Parathyroid adenoma (tissue), 2 donors: ENCODE results near the gene RHOG.
"Not testable (repeated sequence)": the region's sequence is repeated elsewhere in the genome, so short reads cannot be mapped to it uniquely, and the experiment has no call there.

Experiments used
- H2AFZ ChIP-seq: fragments of 300-600 bp; sonication (generic); one replicate; pipeline ENCODE4 v1.7.0; 2017; ENCODE audit warnings: antibody characterized with exemption, mild to moderate bottlenecking
- H3K27ac ChIP-seq: fragments of 300-600 bp; sonication (generic); one replicate; pipeline ENCODE4 v1.7.0; 2017
- H3K27me3 ChIP-seq: fragments of 300-600 bp; sonication (generic); one replicate; pipeline ENCODE4 v1.7.0; 2017; ENCODE audit warnings: low read length; ENCODE audit not compliant: control insufficient read depth, insufficient read depth
- H3K36me3 ChIP-seq: fragments of 300-600 bp; sonication (generic); one replicate; pipeline ENCODE4 v1.7.0; 2017; ENCODE audit warnings: low read length; ENCODE audit not compliant: control insufficient read depth, insufficient read depth
- H3K4me1 ChIP-seq: fragments of 300-600 bp; sonication (generic); one replicate; pipeline ENCODE4 v1.7.0; 2017; ENCODE audit warnings: control low read depth
- H3K4me2 ChIP-seq: fragments of 300-600 bp; sonication (generic); one replicate; pipeline ENCODE4 v1.7.0; 2017; ENCODE audit warnings: low read length
- H3K4me3 ChIP-seq: fragments of 300-600 bp; sonication (generic); one replicate; pipeline ENCODE4 v1.7.0; 2017; ENCODE audit warnings: low read depth, low read length
- H3K79me2 ChIP-seq: fragments of 300-600 bp; sonication (generic); one replicate; pipeline ENCODE4 v1.7.0; 2017; ENCODE audit warnings: control low read depth
- H3K9ac ChIP-seq: fragments of 300-600 bp; sonication (generic); one replicate; pipeline ENCODE4 v1.7.0; 2017; ENCODE audit warnings: mild to moderate bottlenecking
- H3K9me3 ChIP-seq: fragments of 300-600 bp; sonication (generic); one replicate; pipeline ENCODE4 v1.7.0; 2017; ENCODE audit warnings: low read length; ENCODE audit not compliant: control insufficient read depth
- TF ChIP-seq, protein P1 (sequence below): fragments of 300-600 bp; sonication (generic); IDR thresholded peaks from one replicate; pipeline ENCODE4 v1.7.0; 2017; ENCODE audit warnings: antibody characterized with exemption, mild to moderate bottlenecking
- donor health status: primary hyperparathyroidism.

Gene RHOG

DNA sequence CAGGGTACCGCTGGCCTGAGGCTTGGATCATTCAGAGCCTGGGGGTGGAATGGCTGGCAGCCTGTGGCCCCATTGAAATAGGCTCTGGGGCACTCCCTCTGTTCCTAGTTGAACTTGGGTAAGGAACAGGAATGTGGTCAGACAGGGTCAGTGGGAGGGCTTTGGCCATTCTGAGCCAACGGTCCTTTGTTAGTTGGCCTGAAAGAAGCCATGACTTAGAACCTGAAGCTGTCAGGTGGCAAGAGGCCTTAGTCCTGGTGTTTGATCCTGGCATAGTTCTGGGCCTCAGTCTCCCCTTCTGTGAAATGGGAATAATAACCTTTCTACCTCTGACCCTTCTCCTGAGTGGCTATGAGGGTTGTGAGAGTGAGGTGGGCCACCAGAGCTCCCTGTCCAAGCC is 24.1 kb downstream of the RHOG start:
- no peak overlapping the region for H3K4me3 ChIP-seq
- TF ChIP-seq, protein P1, sequence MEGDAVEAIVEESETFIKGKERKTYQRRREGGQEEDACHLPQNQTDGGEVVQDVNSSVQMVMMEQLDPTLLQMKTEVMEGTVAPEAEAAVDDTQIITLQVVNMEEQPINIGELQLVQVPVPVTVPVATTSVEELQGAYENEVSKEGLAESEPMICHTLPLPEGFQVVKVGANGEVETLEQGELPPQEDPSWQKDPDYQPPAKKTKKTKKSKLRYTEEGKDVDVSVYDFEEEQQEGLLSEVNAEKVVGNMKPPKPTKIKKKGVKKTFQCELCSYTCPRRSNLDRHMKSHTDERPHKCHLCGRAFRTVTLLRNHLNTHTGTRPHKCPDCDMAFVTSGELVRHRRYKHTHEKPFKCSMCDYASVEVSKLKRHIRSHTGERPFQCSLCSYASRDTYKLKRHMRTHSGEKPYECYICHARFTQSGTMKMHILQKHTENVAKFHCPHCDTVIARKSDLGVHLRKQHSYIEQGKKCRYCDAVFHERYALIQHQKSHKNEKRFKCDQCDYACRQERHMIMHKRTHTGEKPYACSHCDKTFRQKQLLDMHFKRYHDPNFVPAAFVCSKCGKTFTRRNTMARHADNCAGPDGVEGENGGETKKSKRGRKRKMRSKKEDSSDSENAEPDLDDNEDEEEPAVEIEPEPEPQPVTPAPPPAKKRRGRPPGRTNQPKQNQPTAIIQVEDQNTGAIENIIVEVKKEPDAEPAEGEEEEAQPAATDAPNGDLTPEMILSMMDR, result no peak
- H3K79me2 ChIP-seq, result no peaks in the 10 kb centered on the region
- no peak overlapping the region for H2AFZ ChIP-seq
- H3K36me3 ChIP-seq, result no peaks in the 10 kb centered on the region
- H3K4me2 ChIP-seq, result no peak overlapping the region
- H3K27ac ChIP-seq, result no peak overlapping the region
- H3K4me1 ChIP-seq, result no peaks in the 10 kb centered on the region
- no peak overlapping the region for H3K9ac ChIP-seq
- no peaks in the 10 kb centered on the region for H3K9me3 ChIP-seq
- H3K27me3 ChIP-seq, result no peaks in the 10 kb centered on the region

DNA sequence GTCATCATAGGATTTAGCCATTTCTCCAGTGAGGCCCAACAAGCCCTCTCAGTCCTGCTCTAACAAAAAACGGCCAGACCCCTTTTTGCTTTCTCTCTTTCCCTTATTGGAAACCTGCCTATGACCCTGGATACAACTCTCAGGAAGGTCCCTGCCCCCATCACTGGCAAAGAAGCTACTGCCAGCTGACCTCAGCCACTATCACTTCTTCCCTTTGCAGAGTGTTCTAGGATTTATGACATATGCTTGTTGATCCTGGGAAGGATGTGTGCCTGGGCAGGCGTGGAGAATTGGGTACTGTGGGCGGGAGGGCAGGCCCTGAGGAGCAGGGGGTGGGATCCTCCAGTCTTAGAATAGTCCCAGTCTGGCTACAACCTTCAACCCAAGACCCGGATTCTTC is 24.9 kb downstream of the RHOG start:
- no peak overlapping the region for H3K4me2 ChIP-seq
- H2AFZ ChIP-seq, result no peak overlapping the region
- H3K36me3 ChIP-seq, result no peaks in the 10 kb centered on the region
- TF ChIP-seq, protein P1, result no peak
- H3K9ac ChIP-seq, result no peak overlapping the region
- H3K4me3 ChIP-seq, result no peak overlapping the region
- H3K9me3 ChIP-seq, result no peaks in the 10 kb centered on the region
- H3K4me1 ChIP-seq, result no peaks in the 10 kb centered on the region
- no peaks in the 10 kb centered on the region for H3K79me2 ChIP-seq
- H3K27me3 ChIP-seq, result no peaks in the 10 kb centered on the region
- no peak overlapping the region for H3K27ac ChIP-seq

DNA sequence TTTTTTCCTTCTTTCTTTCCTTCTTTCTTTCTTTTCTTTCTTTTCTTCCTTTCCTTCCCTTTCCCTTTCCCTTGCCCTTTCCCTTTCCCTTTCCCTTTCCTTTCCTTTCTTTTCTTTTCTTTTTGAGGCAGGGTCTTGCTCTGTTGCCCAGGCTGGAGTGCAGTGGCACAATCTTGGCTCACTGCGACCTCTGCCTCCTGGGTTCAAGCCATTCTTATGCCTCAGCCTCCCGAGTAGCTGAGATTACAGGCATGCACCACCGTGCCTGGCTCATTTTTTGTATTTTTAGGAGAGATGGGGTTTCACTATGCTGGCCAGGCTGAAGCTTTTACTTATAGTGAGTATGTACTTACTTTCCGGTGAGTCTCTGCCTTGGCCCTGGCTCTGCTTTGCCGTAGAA is 25.9 kb downstream of the RHOG start:
- H3K4me1 ChIP-seq, H3K36me3 ChIP-seq, H2AFZ ChIP-seq, H3K4me3 ChIP-seq, H3K9me3 ChIP-seq, H3K9ac ChIP-seq, H3K79me2 ChIP-seq, H3K4me2 ChIP-seq, H3K27ac ChIP-seq, H3K27me3 ChIP-seq: not testable (repeated sequence)

DNA sequence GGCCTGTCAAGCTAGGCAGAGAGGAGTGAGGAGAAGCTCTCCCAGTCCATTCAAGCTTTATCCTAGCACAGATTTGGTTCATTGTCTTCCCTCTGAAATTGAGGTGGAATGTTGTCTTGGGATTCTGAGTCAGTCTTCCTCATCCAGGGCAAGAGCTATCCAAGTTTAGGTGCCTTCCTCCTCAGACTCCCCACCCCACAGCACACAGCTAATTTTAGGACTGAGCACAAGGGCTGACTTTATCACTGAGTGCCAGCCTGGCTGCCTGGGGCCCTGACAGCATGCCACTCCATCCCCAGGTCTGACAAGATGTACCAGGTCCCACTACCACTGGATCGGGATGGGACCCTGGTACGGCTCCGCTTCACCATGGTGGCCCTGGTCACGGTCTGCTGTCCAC is 29.8 kb downstream of the RHOG start:
- H3K4me2 ChIP-seq, result no peak overlapping the region
- no peaks in the 10 kb centered on the region for H3K79me2 ChIP-seq
- no peaks in the 10 kb centered on the region for H3K27me3 ChIP-seq
- H3K9ac ChIP-seq, result no peak overlapping the region
- H2AFZ ChIP-seq, result no peak overlapping the region
- TF ChIP-seq, protein P1, result no peak
- no peaks in the 10 kb centered on the region for H3K36me3 ChIP-seq
- H3K27ac ChIP-seq, result no peak overlapping the region
- H3K4me1 ChIP-seq, result no peaks in the 10 kb centered on the region
- H3K9me3 ChIP-seq, result no peaks in the 10 kb centered on the region
- no peak overlapping the region for H3K4me3 ChIP-seq

DNA sequence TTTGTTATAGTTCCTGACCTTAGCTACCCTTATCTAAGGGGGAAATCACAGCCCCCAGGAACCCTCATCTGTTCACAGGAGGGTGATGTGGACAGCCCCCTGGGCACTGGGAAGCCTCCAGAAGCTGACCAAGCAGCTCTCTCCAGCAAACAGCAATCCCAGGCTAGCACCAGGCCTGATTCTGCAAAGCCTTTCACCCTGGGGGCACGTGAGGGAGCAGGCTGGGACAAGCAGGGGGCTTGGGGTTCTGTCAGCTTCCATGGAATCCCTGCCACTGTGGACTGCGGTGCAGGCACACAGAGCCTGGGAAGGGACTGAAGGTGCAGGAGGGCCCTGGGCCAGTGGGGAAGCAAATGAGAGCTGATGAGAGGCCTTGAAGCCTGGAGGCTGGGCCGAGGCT is 30.3 kb downstream of the RHOG start:
- no peak overlapping the region for H2AFZ ChIP-seq
- no peak overlapping the region for H3K9ac ChIP-seq
- H3K27me3 ChIP-seq, result no peaks in the 10 kb centered on the region
- H3K4me2 ChIP-seq, result no peak overlapping the region
- no peaks in the 10 kb centered on the region for H3K4me1 ChIP-seq
- no peaks in the 10 kb centered on the region for H3K36me3 ChIP-seq
- H3K79me2 ChIP-seq, result no peaks in the 10 kb centered on the region
- H3K4me3 ChIP-seq, result no peak overlapping the region
- H3K27ac ChIP-seq, result no peak overlapping the region
- H3K9me3 ChIP-seq, result no peaks in the 10 kb centered on the region
- TF ChIP-seq, protein P1, result no peak
